ENCODE measurements around the gene RPL19. TPM values are rescaled to one million over a fixed set of nuclear protein-coding genes. Genes with fewer than 3 reads are reported as not detected.

RPL19 gene
- total and polyA plus RNA-seq, 4 donors: 475 to 999 (median 749) TPM

- 87% methylated on average over 7 of the region's 7 CpGs for WGBS
- Histone ChIP-seq H3K9me3 (ENCODE audit: control insufficient read depth in 4 of 4, low read length in 3 of 4) (no peaks in the 10 kb centered on the region), H3K9ac (ENCODE audit: low read depth in 1 of 2, low read length in 2 of 2) (no peak overlapping the region), H3K27me3 (ENCODE audit: control insufficient read depth in 4 of 4, insufficient read depth in 4 of 4, low read length in 3 of 4) (peaks cover 0 to 6% (median 4%) of the 10 kb centered on the region in 4 donors), H3K27ac (ENCODE audit: low read depth in 1 of 2, low read length in 2 of 2) (no peak overlapping the region), H3K4me1 (ENCODE audit: control insufficient read depth in 4 of 4, insufficient read depth in 4 of 4, low read length in 3 of 4) (peaks cover 0 to 15% (median 6%) of the 10 kb centered on the region in 4 donors), H3K4me3 (ENCODE audit: low read depth in 1 of 3, low read length in 3 of 3) (no peak overlapping the region), H3K36me3 (ENCODE audit: control insufficient read depth in 4 of 4, insufficient read depth in 3 of 4, low read depth in 1 of 4, low read length in 3 of 4) (no peaks in the 10 kb centered on the region)
- TF ChIP-seq HNF4G (IDR thresholded peaks at IDR 0.05) (no peak), HNF4A (conservative IDR thresholded peaks at IDR 0.05) (no peak), NR2F2 (IDR thresholded peaks at IDR 0.05) (no peak), YY1 (IDR thresholded peaks at IDR 0.05) (no peak), RAD21 (IDR thresholded peaks at IDR 0.05) (no peak), FOXA1 (IDR thresholded peaks at IDR 0.05) (no peak), FOXA2 (IDR thresholded peaks at IDR 0.05) (no peak), ATF3 (IDR thresholded peaks at IDR 0.05) (no peak), ZBTB33 (IDR thresholded peaks at IDR 0.05) (no peak)
- no peak for DNase-seq (ENCODE audit: low spot score)
These were observed 22.1 kb downstream of the RPL19 start for GRCh38 chr17:39222151-39222550.

GRCh38 chr17:39222866-39223834 lies 23.1 kb downstream of the RPL19 start:
- Histone ChIP-seq H3K4me1 (ENCODE audit: control insufficient read depth in 4 of 4, insufficient read depth in 4 of 4, low read length in 3 of 4) (peaks cover 0 to 15% (median 6%) of the 10 kb centered on the region in 4 donors), H3K27ac (ENCODE audit: low read depth in 1 of 2, low read length in 2 of 2) (no peak overlapping the region), H3K27me3 (ENCODE audit: control insufficient read depth in 4 of 4, insufficient read depth in 4 of 4, low read length in 3 of 4) (peaks cover 0 to 6% (median 6%) of the 10 kb centered on the region in 4 donors), H3K4me3 (ENCODE audit: low read depth in 1 of 3, low read length in 3 of 3) (no peak overlapping the region), H3K36me3 (ENCODE audit: control insufficient read depth in 4 of 4, insufficient read depth in 3 of 4, low read depth in 1 of 4, low read length in 3 of 4) (no peaks in the 10 kb centered on the region), H3K9ac (ENCODE audit: low read depth in 1 of 2, low read length in 2 of 2) (no peak overlapping the region), H3K9me3 (ENCODE audit: control insufficient read depth in 4 of 4, low read length in 3 of 4) (no peaks in the 10 kb centered on the region)
- TF ChIP-seq FOXA2 (IDR thresholded peaks at IDR 0.05) (no peak), ATF3 (IDR thresholded peaks at IDR 0.05) (no peak), YY1 (IDR thresholded peaks at IDR 0.05) (no peak), CTCF (IDR thresholded peaks at IDR 0.05; ENCODE audit: low read depth, low read length, missing input control) (no peak), JUND (IDR thresholded peaks at IDR 0.05) (no peak), HNF4G (IDR thresholded peaks at IDR 0.05) (no peak), RXRA (IDR thresholded peaks at IDR 0.05) (no peak), HNF4A (conservative IDR thresholded peaks at IDR 0.05) (no peak), GABPA (IDR thresholded peaks at IDR 0.05 in 1 of 2, conservative IDR thresholded peaks at IDR 0.05 in 1 of 2) (no peak), FOXA1 (IDR thresholded peaks at IDR 0.05) (no peak), MAX (IDR thresholded peaks at IDR 0.05) (no peak), NR2F2 (IDR thresholded peaks at IDR 0.05) (no peak), REST (IDR thresholded peaks at IDR 0.05) (no peak), TAF1 (conservative IDR thresholded peaks at IDR 0.05) (no peak), ZBTB33 (IDR thresholded peaks at IDR 0.05) (no peak), SP1 (IDR thresholded peaks at IDR 0.05) (no peak), RAD21 (IDR thresholded peaks at IDR 0.05) (no peak), EGR1 (IDR thresholded peaks at IDR 0.05; ENCODE audit: low read depth in 2 of 2) (no peak)
- WGBS: 78% methylated on average over 9 of the region's 9 CpGs
- DNase-seq (ENCODE audit: low spot score): no peak

Data from liver (tissue), 9 donors.